ENCODE data around the gene ACBD6. TPM values are rescaled to one million over a fixed set of nuclear protein-coding genes. Genes with fewer than 3 reads are reported as not detected.

ACBD6 gene
- total RNA-seq, result 76.6 and 97.1 TPM in 2 replicates

GRCh38 chr1:180502361-180503279 is at the start of gene ACBD6:
ACBD6 (minus strand) TSS chr1:180502577; CDS start chr1:180502266, 311 bp downstream.

Other genes with a start within 250 kb of the ACBD6 start
- gene OVAAL, start 56.4 kb upstream of the ACBD6 start, total RNA-seq, result not detected in 2 replicates
- 14.4 and 18.9 TPM in 2 replicates for gene XPR1, start 129.4 kb upstream of the ACBD6 start, total RNA-seq

Measured in bronchial smooth muscle cell (primary cell).